Measurements from ENCODE around the gene PCDH9.
"Not testable (repeated sequence)": the region's sequence is repeated elsewhere in the genome, so short reads cannot be mapped to it uniquely, and the experiment has no call there.

Gene PCDH9

DNA sequence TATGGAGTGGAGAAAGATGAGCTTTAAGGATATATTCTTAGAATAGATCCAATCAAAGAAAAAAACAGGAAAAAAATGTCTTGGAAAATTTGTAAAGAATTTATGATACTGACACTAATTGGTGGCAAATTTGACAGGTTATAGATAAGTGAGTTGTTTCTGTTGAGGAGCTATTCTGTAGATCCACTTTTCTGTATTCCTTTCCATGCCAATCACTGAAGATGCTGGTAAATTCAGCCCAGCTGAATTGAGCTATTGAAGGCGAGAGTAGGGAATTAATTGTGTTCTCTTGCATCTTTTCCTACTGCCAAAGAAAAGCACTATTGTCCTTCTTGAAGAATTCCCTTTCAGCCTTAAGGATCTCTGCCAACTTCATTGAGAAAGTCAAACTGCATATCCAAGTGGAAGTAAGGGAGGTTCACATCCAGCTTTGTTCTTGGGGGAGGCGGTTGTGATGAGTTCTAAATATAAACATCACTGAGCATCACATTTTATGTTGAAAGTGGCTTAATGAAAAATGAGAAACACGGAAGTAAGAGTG is 113.1 kb downstream of the PCDH9 start:
- no peak overlapping the region for H3K27ac ChIP-seq (ENCODE audit: low read depth, low read length)
- no peaks in the 10 kb centered on the region for H3K9me3 ChIP-seq (ENCODE audit: control insufficient read depth in 1 of 2, low read length in 2 of 2)
- H3K4me3 ChIP-seq (ENCODE audit: low read depth in 1 of 2, low read length in 2 of 2): no peak overlapping the region
- H3K27me3 ChIP-seq (ENCODE audit: control insufficient read depth in 1 of 2, insufficient read depth in 2 of 2, low read length in 2 of 2): no peaks in the 10 kb centered on the region
- no peak overlapping the region for H3K9ac ChIP-seq (ENCODE audit: low read depth in 1 of 2, low read length in 2 of 2)
- H3K36me3 ChIP-seq (ENCODE audit: control insufficient read depth in 1 of 2, insufficient read depth in 2 of 2, low read length in 2 of 2): no peaks in the 10 kb centered on the region
- H3K4me1 ChIP-seq (ENCODE audit: control insufficient read depth in 1 of 2, insufficient read depth in 2 of 2, low read length in 2 of 2): no peaks in the 10 kb centered on the region

DNA sequence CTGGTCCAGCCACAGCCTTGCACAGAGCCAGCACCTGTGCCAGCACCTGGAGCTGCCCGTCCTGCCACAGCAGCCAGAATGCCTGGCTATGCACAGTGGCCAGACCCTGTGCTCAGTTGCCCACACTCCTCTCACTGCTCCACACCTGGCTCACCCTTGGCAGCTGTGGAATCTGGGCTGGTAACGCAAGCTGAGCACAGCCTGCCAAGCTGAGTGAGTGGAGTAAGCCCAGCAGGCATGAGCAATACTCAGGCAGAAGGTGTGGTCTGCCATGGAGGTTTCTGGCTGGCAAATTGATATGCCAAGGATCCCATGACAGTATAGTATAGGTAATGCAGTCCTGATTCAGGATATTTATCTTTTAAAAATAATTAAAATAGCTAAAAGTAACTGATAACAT is 122.2 kb downstream of the PCDH9 start:
- Histone ChIP-seq H3K27ac (ENCODE audit: low read depth, low read length) (no peak overlapping the region), H3K9ac (ENCODE audit: low read depth in 1 of 2, low read length in 2 of 2) (no peak overlapping the region), H3K4me1 (ENCODE audit: control insufficient read depth in 1 of 2, insufficient read depth in 2 of 2, low read length in 2 of 2) (no peaks in the 10 kb centered on the region), H3K36me3 (ENCODE audit: control insufficient read depth in 1 of 2, insufficient read depth in 2 of 2, low read length in 2 of 2) (no peaks in the 10 kb centered on the region), H3K27me3 (ENCODE audit: control insufficient read depth in 1 of 2, insufficient read depth in 2 of 2, low read length in 2 of 2) (no peaks in the 10 kb centered on the region), H3K4me3 (ENCODE audit: low read depth in 1 of 2, low read length in 2 of 2) (no peak overlapping the region), H3K9me3 (ENCODE audit: control insufficient read depth in 1 of 2, low read length in 2 of 2) (peaks cover 0 to 6% of the 10 kb centered on the region in 2 donors)

DNA sequence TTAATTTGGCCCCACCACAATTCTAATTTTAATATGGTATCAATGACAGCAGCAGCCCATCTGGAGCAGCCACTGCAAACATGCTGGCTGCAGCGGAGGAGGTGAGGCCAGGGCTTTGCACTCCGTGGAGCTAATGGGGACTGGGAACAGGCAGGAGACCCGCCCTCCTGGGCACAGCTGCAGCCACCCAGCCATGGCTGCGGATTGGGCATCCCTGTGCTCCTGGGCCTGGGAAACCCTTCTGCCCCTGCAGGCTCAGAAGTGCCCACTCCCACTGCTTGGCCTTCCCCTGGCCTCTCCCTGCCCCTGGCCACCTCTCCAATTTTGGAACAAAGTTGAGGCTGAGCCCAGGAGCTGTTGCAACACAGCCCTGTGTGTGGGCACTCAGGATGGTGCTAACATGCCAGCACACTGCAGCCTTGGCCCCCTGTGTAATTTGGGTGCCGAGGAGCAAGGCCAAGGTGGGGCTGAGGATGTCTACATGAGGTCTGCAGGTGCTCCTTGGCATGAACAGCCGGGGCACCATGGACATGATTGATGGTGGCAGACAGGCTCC is 123.6 kb downstream of the PCDH9 start:
- H3K4me1 ChIP-seq (ENCODE audit: control insufficient read depth in 1 of 2, insufficient read depth in 2 of 2, low read length in 2 of 2): no peaks in the 10 kb centered on the region
- no peaks in the 10 kb centered on the region for H3K36me3 ChIP-seq (ENCODE audit: control insufficient read depth in 1 of 2, insufficient read depth in 2 of 2, low read length in 2 of 2)
- no peak overlapping the region for H3K9ac ChIP-seq (ENCODE audit: low read depth in 1 of 2, low read length in 2 of 2)
- no peak overlapping the region for H3K4me3 ChIP-seq (ENCODE audit: low read depth in 1 of 2, low read length in 2 of 2)
- H3K9me3 ChIP-seq (ENCODE audit: control insufficient read depth in 1 of 2, low read length in 2 of 2): peaks cover 0 to 6% of the 10 kb centered on the region in 2 donors
- no peak overlapping the region for H3K27ac ChIP-seq (ENCODE audit: low read depth, low read length)
- H3K27me3 ChIP-seq (ENCODE audit: control insufficient read depth in 1 of 2, insufficient read depth in 2 of 2, low read length in 2 of 2): no peaks in the 10 kb centered on the region

- Histone ChIP-seq H3K4me1 (ENCODE audit: control insufficient read depth in 1 of 2, insufficient read depth in 2 of 2, low read length in 2 of 2) (no peaks in the 10 kb centered on the region), H3K4me3 (ENCODE audit: low read depth in 1 of 2, low read length in 2 of 2) (no peak overlapping the region), H3K27me3 (ENCODE audit: control insufficient read depth in 1 of 2, insufficient read depth in 2 of 2, low read length in 2 of 2) (no peaks in the 10 kb centered on the region), H3K9me3 (ENCODE audit: control insufficient read depth in 1 of 2, low read length in 2 of 2) (peaks cover 0 to 1% of the 10 kb centered on the region in 2 donors), H3K9ac (ENCODE audit: low read depth in 1 of 2, low read length in 2 of 2) (no peak overlapping the region), H3K36me3 (ENCODE audit: control insufficient read depth in 1 of 2, insufficient read depth in 2 of 2, low read length in 2 of 2) (no peaks in the 10 kb centered on the region), H3K27ac (ENCODE audit: low read depth, low read length) (no peak overlapping the region)
These were observed 128.2 kb downstream of the PCDH9 start for GRCh38 chr13:67101730-67102467.

- Histone ChIP-seq H3K9me3 (ENCODE audit: control insufficient read depth in 1 of 2, low read length in 2 of 2) (no peaks in the 10 kb centered on the region), H3K9ac (ENCODE audit: low read depth in 1 of 2, low read length in 2 of 2) (no peak overlapping the region), H3K4me3 (ENCODE audit: low read depth in 1 of 2, low read length in 2 of 2) (no peak overlapping the region), H3K27ac (ENCODE audit: low read depth, low read length) (no peak overlapping the region), H3K27me3 (ENCODE audit: control insufficient read depth in 1 of 2, insufficient read depth in 2 of 2, low read length in 2 of 2) (no peaks in the 10 kb centered on the region), H3K4me1 (ENCODE audit: control insufficient read depth in 1 of 2, insufficient read depth in 2 of 2, low read length in 2 of 2) (no peaks in the 10 kb centered on the region), H3K36me3 (ENCODE audit: control insufficient read depth in 1 of 2, insufficient read depth in 2 of 2, low read length in 2 of 2) (no peaks in the 10 kb centered on the region)
These were observed 129.4 kb downstream of the PCDH9 start for GRCh38 chr13:67100730-67101129.

- Histone ChIP-seq H3K4me1 (ENCODE audit: control insufficient read depth in 1 of 2, insufficient read depth in 2 of 2, low read length in 2 of 2) (no peaks in the 10 kb centered on the region), H3K9me3 (ENCODE audit: control insufficient read depth in 1 of 2, low read length in 2 of 2) (no peaks in the 10 kb centered on the region), H3K36me3 (ENCODE audit: control insufficient read depth in 1 of 2, insufficient read depth in 2 of 2, low read length in 2 of 2) (no peaks in the 10 kb centered on the region), H3K27me3 (ENCODE audit: control insufficient read depth in 1 of 2, insufficient read depth in 2 of 2, low read length in 2 of 2) (no peaks in the 10 kb centered on the region), H3K27ac (ENCODE audit: low read depth, low read length) (no peak overlapping the region), H3K4me3 (ENCODE audit: low read depth in 1 of 2, low read length in 2 of 2) (no peak overlapping the region), H3K9ac (ENCODE audit: low read depth in 1 of 2, low read length in 2 of 2) (no peak overlapping the region)
These were observed 130.6 kb downstream of the PCDH9 start for GRCh38 chr13:67099494-67099893.

GRCh38 chr13:67097892-67098452 is 132.2 kb downstream of the PCDH9 start:
- H3K9ac ChIP-seq (ENCODE audit: low read depth in 1 of 2, low read length in 2 of 2): no peak overlapping the region
- no peak overlapping the region for H3K4me3 ChIP-seq (ENCODE audit: low read depth in 1 of 2, low read length in 2 of 2)
- no peaks in the 10 kb centered on the region for H3K9me3 ChIP-seq (ENCODE audit: control insufficient read depth in 1 of 2, low read length in 2 of 2)
- H3K36me3 ChIP-seq (ENCODE audit: control insufficient read depth in 1 of 2, insufficient read depth in 2 of 2, low read length in 2 of 2): no peaks in the 10 kb centered on the region
- H3K27me3 ChIP-seq (ENCODE audit: control insufficient read depth in 1 of 2, insufficient read depth in 2 of 2, low read length in 2 of 2): no peaks in the 10 kb centered on the region
- H3K4me1 ChIP-seq (ENCODE audit: control insufficient read depth in 1 of 2, insufficient read depth in 2 of 2, low read length in 2 of 2): no peaks in the 10 kb centered on the region
- no peak overlapping the region for H3K27ac ChIP-seq (ENCODE audit: low read depth, low read length)

- not testable (repeated sequence) for H3K36me3 ChIP-seq (ENCODE audit: control insufficient read depth in 1 of 2, insufficient read depth in 2 of 2, low read length in 2 of 2); H3K4me1 ChIP-seq (ENCODE audit: control insufficient read depth in 1 of 2, insufficient read depth in 2 of 2, low read length in 2 of 2); H3K9me3 ChIP-seq (ENCODE audit: control insufficient read depth in 1 of 2, low read length in 2 of 2); H3K9ac ChIP-seq (ENCODE audit: low read depth in 1 of 2, low read length in 2 of 2); H3K27ac ChIP-seq (ENCODE audit: low read depth, low read length); H3K27me3 ChIP-seq (ENCODE audit: control insufficient read depth in 1 of 2, insufficient read depth in 2 of 2, low read length in 2 of 2); H3K4me3 ChIP-seq (ENCODE audit: low read depth in 1 of 2, low read length in 2 of 2)
These were observed 133.2 kb downstream of the PCDH9 start for GRCh38 chr13:67096893-67097292.

DNA sequence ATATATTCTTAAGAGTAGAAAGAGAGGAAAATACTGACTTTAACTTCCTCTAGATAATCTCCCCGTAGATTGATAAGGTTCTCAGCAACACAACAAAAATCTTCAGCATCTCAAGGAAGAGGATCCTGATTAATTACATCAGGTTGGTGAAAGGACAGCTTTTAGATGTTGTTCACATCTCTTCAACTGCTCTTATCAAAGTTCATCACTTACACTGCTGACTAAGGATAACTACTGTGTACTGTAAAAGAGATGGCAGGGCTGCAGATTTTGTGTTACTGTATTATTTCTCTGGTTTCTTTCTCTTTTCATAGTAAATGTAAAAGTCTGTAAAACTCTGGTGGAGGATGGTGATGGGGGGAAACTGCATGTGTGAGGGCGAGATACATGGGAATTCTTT is 133.7 kb downstream of the PCDH9 start:
- Histone ChIP-seq H3K4me1 (ENCODE audit: control insufficient read depth in 1 of 2, insufficient read depth in 2 of 2, low read length in 2 of 2) (no peaks in the 10 kb centered on the region), H3K27me3 (ENCODE audit: control insufficient read depth in 1 of 2, insufficient read depth in 2 of 2, low read length in 2 of 2) (no peaks in the 10 kb centered on the region), H3K9ac (ENCODE audit: low read depth in 1 of 2, low read length in 2 of 2) (no peak overlapping the region), H3K36me3 (ENCODE audit: control insufficient read depth in 1 of 2, insufficient read depth in 2 of 2, low read length in 2 of 2) (no peaks in the 10 kb centered on the region), H3K9me3 (ENCODE audit: control insufficient read depth in 1 of 2, low read length in 2 of 2) (no peaks in the 10 kb centered on the region), H3K4me3 (ENCODE audit: low read depth in 1 of 2, low read length in 2 of 2) (no peak overlapping the region), H3K27ac (ENCODE audit: low read depth, low read length) (no peak overlapping the region)

DNA sequence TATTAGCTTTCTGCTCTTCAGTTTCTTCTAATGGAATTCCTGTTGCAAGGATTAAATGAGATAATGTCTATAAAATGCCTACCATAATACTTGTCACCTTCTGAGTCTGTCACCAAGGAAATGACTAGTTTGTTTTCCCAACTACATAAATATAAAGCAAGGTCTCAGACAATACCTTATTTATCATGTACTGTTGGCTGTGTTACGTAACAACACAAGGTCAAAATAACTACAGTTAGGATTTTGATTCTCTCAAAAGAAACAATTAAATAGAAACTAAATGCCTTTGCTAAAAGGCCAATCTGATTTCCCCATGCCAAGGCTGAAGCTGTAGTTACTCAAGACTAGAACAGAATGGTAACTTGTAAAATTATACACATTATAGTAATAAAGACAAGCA is 134.5 kb downstream of the PCDH9 start:
- no peaks in the 10 kb centered on the region for H3K36me3 ChIP-seq (ENCODE audit: control insufficient read depth in 1 of 2, insufficient read depth in 2 of 2, low read length in 2 of 2)
- no peaks in the 10 kb centered on the region for H3K27me3 ChIP-seq (ENCODE audit: control insufficient read depth in 1 of 2, insufficient read depth in 2 of 2, low read length in 2 of 2)
- no peak overlapping the region for H3K4me3 ChIP-seq (ENCODE audit: low read depth in 1 of 2, low read length in 2 of 2)
- H3K4me1 ChIP-seq (ENCODE audit: control insufficient read depth in 1 of 2, insufficient read depth in 2 of 2, low read length in 2 of 2): no peaks in the 10 kb centered on the region
- no peak overlapping the region for H3K9ac ChIP-seq (ENCODE audit: low read depth in 1 of 2, low read length in 2 of 2)
- no peak overlapping the region for H3K27ac ChIP-seq (ENCODE audit: low read depth, low read length)
- H3K9me3 ChIP-seq (ENCODE audit: control insufficient read depth in 1 of 2, low read length in 2 of 2): no peaks in the 10 kb centered on the region
